NCI-H2196 (cell line): ENCODE data around the gene UMODL1.
"Not testable (repeated sequence)": the region's sequence is repeated elsewhere in the genome, so short reads cannot be mapped to it uniquely, and the experiment has no call there.

ENCODE experiments used
- DNase-seq: peaks from one replicate; lab custom pipeline; 2025; ENCODE audit not compliant: unreplicated experiment; lab: John Stamatoyannopoulos, UW

The UMODL1 gene

DNA sequence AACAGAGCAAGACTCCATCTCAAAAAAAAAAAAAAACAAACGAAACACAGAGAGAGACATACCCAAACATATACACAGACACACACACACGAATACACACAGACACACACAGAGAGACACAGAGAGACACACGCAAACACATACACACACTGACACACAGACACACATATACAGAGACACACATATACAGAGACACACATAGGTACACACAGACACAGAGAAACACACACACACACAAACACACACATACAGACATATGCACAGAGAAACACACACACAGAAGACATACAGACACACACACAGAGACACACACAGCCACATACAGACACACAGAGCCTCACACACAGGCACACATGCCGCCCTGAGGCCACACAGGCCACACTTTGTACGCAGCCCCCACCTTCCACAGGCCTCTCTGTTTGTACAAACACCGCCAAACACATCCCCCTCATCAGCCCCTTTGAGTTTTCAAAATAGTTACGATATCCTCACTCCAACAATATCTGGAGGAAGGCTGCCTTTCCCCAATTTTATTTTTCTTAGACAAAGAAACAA is 90.4 kb downstream of the UMODL1 start:
- no peak for DNase-seq

DNA sequence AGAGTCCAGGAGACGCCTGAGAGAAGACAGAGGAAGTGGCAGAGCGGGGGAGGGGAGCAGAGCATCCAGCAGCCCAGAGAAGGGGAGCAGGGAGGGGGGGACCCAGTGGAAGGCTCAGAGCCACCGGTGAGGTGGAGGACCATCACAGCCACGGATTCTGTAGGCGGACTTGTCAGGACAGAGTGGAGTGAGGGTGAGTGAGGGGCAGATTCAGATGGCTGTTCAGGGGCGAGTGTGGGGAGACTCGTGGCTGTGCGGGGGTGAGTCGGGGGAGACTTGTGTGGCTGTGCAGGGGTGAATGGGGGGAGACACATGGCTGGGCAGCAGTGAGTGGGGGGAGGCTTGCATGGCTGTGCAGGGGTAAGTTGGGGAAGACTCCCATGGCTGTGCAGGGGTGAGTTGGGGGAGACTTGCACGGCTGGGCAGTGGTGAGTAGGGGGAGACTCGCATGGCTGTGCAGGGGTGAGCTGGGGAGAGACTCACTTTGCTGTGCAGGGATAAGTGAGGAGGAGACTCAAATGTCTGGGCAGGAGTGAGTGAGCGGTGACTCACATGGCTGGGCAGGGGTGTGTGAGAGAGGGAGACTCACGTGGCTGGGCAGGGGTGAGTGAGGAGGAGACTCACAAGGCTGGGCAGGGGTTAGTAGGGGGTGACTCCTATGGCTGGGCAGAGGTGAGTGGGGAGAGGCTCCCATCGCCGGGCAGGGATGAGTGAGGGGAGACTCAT is 91.0 kb downstream of the UMODL1 start:
- DNase-seq, result no peak

DNA sequence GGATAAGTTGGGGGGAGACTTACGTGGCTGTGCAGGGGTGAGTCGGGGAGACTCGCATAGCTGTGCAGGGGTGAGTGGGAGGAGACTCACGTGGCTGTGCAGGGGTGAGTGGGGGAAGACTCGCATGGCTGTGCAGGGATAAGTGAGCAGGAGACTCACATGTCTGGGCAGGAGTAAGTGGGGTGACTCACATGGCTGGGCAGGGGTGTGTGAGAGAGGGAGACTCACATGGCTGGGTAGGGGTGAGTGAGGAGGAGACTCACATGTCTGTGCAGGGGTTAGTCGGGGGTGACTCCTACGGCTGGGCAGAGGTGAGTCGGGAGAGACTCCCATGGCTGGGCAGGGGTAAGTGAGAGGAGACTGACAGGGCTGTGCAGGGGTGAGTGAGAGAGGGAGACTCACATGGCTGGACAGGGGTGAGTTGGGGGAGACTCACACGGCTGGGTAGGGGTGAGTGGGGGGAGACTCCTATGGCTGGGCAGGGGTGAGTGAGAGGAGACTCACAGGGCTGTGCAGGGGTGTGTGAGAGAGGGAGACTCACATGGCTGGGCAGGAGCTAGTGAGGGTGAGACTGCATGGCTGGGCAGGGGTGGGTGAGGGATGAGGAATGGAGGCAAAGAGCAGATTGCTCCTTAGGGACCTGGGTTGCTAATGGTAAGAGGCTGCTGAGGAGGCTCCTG is 91.9 kb downstream of the UMODL1 start:
- DNase-seq, result no peak

DNA sequence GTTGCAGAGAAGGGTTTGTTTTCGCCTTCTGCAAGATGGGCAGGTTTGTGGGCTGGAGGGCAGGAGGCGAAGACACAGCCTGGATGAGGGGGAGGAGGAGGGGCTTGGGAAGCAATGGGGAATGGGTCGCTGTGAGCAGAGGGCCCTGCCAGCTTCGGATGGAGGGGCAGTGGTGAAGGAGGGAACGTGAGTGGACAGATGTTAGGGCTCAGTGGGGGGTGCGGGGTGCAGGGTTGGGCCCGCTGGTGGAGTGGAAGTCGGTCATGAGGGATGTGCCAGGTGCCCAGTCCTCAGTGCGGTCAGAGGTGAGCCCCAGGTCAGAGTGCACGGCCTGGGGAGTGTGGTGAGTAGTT is 92.4 kb downstream of the UMODL1 start:
- no peak for DNase-seq

DNA sequence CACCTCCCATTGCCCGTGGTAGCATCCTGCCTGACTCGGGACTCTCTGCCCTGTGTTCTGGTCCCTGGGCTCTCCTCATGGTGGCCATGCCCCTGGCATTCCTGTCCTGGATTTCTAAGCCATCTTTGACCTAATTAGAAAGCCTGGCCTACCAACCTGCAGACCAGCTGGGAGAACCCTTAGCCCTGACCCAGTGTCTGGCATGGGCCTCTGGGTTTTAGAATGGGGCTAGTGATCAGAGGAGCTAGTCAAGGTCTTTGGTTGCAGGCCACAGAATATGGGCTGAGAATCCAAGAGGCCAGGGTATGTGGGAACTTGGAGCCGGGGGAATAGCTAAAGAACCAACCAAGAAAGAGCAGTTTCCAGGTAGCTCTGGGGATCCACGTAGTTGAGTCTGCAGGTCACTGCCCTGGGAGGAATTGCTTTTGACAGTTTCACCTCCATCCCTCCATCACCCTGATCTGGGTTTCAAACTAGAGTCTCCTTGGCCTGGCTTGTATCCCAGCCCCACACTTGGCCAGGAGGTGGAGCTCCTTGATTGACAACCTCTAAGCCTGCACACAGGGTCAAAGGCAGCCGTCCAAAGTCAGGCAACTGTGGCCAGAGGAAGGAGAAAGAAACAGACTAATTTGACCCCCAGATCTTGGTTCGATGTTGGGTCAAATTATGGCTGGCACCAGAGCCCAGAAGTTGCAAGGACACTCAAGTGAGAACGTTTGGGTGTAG is 93.1 kb downstream of the UMODL1 start:
- DNase-seq, result peak; percentile 28

DNA sequence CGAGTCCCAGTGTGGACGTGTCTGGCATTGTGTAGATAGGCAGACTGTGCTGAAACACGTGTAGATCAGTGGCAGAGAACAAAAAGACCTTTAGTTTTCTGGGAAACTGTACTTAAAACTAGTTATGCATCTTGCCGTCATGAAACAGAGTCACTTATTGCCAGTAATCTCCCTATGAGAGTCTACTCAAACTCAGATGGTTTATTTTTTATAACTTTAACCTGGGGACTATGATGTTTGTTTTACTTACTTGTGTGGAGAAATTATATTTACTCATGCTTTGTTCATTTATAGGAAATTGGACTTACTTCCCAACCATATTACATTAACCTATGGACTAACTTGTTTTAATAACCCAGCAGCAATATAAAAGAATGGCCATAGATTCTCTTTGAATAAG is 93.7 kb downstream of the UMODL1 start:
- no peak for DNase-seq

DNA sequence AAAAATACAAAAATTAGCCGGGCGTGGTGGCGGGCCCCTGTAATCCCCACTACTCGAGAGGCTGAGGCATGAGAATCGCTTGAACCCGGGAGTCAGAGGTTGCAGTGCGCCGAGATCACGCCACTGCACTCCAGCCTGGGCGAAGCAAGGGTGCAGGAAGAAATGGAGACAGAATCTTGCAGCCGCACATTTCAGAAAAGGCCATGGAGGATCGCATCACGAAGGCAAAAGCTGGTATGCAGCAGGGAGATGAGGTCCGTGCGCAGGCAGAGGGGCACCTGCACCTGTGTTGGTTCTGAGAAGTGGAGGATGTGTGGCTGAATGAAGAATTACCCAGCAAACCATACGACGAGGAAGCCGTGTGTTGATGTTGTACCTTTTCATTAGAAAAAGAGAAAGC is 94.8 kb downstream of the UMODL1 start:
- DNase-seq, result no peak

DNA sequence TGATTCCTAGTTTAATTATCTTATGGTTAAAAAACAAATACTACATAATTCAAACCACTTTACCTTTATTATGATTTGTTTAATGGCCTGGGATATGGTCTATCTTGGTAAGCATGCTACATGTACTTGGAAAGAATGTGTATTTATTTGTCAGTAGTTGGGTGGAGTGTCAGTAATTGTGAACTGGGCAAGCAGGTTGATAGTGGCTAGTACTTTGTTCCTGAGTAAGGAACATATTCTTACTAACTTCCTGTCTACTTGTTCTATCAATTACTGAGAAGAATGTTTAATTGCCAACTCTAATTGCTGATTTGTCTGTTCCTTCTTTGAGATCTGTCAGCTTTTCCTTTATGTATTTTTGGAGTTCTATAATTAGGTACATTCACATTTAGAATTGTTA is 98.6 kb downstream of the UMODL1 start:
- no peak for DNase-seq

DNA sequence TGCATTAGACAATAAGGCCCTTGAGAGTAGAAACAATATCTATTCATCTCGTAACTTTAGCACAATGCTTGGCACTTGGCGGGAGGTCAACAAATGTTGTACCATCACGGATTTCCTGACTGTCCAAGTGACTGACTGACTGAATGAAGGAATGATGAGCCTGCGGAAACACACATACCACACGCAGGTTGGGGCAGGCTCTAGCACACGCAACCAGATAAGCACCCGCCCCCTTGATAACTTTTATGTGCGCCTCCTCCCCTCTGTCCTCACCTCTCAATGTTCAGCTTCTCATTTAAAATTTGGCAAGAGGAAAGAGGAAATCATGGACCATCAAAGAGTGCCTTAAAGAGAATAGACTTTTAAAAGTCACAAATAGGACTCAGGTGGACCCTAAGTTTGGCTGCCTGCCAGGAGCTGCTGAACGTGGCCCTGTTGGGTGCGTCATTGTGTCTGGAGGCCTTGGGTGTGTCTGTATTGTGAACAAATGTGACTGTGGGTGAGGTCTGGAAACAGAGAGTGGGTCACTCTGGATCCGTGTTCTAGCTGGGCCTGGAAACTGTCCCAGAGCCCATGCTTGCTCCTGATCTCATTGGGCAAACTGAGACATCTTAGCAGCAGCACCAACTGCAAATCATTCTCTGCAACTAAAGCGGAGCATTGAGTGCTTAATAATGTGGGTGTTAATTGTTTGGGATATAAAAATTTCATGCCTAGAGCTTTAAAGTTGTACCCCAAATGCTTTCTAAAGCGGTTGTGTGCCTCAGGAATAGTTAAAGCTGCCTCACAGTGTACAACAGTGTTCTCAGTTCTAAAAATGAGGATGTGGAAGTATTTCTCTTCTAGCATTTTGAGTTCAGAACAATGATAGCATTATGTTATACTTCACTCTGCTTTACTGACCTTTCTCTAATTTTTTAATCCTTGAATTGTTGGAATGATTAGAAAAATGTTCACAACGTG is 100.3 kb downstream of the UMODL1 start:
- no peak for DNase-seq

DNA sequence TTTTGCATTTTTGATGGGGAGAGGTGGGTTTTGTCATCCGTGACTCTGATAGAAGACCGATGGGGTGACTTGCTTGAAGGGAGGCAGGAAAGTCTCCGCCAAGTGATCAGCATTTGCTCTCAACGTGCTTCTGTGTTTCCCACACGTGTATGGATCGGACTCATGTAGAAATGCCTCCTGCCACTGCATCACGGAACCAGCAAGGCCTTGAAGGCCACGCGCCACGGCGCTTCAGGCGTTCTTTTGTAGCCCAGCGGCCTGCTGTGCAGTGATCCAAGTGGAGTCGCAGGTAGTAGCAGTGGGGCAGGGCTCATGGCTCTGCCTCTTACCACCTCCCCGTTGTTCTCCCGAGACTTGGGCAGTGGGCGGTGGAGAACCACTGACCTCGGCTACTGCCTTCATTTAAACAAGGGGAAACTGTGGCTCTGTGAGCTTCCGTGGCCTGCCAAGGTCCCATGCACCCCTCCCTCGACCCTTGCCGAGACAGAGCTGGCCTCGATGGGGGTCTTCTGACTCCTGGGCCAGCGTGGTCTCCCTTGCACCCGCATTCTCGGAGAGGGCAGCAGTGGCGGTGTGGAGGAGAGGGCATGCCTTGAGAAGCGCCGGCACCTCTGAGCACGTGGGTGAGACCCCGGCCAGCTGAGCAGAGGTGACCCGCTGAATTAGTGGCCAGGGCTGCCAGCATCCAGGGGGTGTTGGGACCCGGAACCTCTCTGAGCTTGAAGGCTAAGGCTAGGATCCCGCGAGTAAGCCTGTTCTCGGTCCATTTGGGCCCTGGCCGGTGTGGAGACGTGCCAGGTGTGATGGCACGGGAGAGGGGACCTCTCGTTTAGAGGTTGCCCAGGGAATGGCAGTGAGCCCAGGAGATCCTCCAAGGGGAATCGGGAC is 101.7 kb downstream of the UMODL1 start:
- DNase-seq, result no peak

DNA sequence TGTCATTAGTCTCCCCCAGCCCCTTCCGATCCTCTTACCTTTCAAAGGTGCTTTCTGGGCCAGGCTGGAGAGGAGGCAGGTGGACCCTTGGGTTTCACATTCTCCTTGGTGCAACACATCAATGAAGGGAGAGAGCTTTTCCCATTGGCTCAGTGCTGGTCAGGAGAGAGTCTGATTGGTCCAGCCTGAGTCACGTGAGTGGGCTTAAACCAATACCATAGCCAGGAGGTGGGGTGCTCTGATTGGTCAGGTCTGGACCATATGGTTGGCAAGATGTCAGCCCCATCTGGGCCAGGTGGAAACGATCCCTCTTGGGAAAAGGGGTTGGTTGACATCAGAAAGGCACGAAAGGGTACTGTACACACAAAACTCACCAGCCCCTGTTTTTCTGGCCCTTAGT is 103.1 kb downstream of the UMODL1 start:
- DNase-seq, result no peak

DNA sequence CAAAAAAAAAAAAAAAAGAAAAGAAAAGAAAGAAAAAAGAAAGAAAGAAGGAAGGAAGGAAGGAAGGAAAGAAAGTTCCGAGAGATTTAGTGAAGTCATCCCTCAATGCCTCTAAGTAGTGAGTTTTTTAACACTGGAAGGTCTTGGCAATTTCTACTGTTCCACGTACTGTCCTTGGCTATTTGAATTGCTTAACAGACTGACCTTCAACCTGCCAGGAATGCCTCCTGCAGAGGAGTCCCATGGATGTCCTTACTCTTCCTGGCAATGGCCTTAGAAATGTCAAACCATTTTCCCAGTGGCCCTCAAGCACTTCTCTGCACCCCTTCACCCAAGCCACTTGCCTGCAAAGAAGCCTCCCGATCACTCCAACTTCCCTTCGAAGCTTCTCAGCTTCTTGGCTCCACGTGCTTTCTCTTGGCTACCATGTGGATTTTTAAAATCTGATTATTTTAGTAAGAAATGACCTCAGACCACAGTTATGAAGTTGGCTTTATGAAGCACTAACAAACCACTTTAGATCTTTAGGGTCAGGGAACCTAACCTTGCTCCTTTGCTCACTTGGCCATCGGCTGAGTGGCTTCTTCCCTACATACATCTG is 104.1 kb downstream of the UMODL1 start:
- DNase-seq, result no peak

DNA sequence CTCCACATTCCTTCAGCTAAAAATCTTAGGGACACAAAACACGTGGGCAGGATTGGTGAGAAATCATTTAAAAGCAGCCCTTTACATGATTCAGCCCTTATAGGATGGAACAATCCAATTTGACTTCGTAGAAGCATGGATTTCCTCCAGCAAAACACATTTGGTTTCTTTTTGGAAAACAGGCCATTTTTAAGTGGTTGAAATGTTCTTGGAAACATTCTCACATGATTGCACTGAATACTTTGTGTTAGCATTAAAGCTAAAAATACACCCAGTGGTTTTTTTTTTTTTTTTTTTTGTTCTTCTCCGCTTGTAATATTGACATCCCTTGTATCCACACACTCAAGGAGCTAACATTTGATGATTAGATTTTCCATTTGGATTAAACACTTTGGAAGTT is 105.7 kb downstream of the UMODL1 start:
- no peak for DNase-seq

DNA sequence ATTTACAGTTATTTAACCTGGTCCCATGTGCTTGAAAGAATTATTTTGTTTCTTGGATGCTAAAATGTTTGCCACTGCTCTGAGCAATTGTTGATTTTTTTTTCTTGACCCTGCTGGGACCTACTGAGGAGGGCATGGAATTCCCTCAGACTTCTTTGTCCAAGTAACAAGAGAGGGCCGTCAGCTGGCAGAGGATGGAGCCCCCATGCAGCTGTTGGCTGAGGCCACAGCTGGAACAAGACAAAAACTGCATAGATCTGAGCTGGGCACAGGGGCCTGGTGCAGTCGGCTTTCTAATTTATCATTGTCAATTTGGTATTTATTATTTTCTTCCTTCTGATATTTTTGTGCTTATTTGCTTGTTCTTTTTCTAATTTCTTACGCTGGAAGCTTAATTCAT is 108.2 kb downstream of the UMODL1 start:
- no peak for DNase-seq

DNA sequence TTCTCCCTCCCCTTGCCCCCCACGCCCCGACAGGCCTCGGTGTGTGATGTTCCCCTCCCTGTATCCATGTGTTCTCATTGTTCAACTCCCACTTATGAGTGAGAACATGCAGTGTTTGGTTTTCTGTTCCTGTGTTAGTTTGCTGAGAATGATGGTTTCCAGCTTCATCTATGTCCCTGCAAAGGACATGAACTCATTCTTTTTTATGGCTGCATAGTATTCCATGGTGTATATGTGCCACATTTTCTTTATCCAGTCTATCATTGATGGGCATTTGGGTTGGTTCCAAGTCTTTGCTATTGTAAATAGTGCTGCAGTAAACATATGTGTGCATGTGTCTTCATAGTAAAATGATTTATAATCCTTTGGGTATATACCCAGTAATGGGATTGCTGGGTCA is 108.9 kb downstream of the UMODL1 start:
- DNase-seq, result not testable (repeated sequence)

DNA sequence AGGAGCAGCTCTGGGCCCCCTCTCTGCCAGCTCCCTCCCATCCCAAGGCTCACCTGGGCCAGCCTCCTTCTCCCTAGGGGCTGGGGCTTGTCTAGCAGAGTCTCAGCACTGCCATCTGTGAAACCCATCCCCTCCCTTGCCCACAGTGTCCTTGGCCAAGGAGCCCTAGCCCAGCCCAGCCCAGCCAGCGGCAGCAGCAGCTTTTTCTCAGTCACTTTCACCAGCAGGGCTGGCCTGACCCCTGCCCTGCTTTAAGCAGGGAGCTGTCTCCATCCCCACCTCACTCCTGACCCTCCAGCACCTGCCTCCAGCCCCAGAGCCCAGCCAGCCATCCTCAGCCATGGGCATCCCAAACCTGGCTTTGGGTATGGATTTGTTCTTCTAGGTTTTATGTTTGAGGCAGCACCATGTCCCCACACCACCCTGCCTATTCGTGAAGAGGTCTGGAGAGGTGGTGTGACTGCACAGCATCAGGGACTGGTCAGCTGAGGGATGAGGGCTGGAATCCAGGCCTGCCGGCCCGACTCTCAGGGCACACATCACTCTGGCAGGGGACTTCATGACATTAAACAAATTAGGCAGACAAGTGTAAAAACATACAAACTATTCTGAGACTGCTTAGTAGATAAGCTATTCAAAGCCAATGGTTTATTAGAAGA is 111.7 kb downstream of the UMODL1 start:
- no peak for DNase-seq

DNA sequence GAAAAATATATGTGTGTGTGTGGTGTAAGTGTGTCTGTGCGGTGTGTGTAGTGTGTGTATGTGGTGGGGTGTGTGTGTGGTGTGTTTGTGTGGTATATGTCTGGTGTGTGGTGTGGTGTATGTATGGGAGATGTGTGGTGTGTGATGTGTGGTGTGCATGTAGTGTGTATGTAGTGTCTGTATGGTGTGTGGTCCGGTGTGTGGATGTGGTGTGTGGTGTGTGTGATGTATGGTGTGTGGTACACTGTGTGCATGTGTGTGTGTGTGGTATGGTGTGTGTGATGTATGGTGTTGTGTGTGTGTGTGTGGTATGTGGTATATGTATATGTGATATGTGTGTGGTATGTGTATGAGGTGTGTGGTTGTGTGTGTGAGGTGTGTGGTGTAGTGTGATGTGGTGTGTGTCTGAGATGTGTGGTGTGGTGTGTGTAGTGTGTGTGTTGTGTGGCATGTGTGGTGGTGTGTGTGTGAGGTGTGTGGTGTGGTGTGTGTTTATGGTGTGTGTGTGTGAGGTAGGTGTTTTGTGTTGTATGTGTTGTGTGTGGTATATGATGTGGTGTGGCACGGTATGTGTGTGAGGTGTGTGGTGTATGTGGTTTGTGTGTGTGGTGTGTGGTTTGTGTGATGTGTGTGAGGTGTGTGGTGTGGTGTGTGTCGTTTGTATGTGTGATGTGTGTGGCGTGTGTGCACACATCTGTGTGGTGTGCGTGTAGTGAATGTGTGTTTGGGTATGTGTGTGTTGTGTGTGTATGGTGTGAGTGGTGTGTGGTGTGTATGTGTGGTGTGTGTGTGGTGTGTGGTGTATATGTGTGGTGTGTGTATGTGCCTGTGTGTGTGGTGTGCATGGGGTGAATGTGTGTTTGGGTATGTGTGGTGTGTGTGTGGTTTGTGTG is 112.5 kb downstream of the UMODL1 start:
- DNase-seq, result no peak

DNA sequence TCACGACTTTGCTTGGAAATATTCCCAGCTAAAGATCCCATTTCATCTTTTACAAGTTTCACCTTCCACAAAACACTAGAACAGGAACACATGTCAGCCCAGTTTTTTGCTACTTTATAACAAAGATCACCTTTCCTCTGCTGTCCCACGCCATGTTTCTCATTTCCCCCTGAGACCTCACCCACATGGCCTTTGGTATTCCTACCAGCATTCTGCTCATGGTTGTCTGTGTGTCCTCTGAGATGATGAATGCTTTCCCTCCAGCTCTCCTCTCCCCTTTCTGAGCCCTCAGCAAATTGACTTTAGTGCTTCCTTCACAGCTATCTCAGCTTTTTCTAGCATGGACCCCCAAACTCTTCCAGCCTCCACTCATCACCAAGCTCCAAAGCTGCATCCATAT is 115.5 kb downstream of the UMODL1 start:
- DNase-seq, result no peak
